Urothelium cell line (cell line): ENCODE measurements around the gene HSPA13.
"Not testable (repeated sequence)": the region's sequence is repeated elsewhere in the genome, so short reads cannot be mapped to it uniquely, and the experiment has no call there.

Experiments
- DNase-seq: peaks from one replicate; pipeline ENCODE4 v3.0.0; 2011; ENCODE audit warnings: low spot score, mixed read lengths
- FAIRE-seq: peaks from 2 replicates; lab custom pipeline; 2011; peaks lifted over from hg19 to GRCh38; lab: Jason Lieb, UNC

Gene HSPA13

GRCh38 chr21:14382835-14383595 lies at the start of gene HSPA13:
Gene HSPA13, minus strand, starts transcription at chr21:14383146. Its CDS starts 27 bp downstream, at chr21:14383119.
- DNase-seq (peak; percentile 94), FAIRE-seq (peak; percentile 30)

GRCh38 chr21:14418920-14419319 lies 36.0 kb upstream of the HSPA13 start:
- FAIRE-seq (no peak), DNase-seq (no peak)

- DNase-seq (no peak), FAIRE-seq (no peak)
Observed at GRCh38 chr21:14414932-14415508, 32.1 kb upstream of the HSPA13 start.

- FAIRE-seq: no peak
- no peak for DNase-seq
Observed at GRCh38 chr21:14405962-14406361, 23.0 kb upstream of the HSPA13 start.

- no peak for FAIRE-seq
- no peak for DNase-seq
Observed at GRCh38 chr21:14405225-14405624, 22.3 kb upstream of the HSPA13 start.

GRCh38 chr21:14403681-14404318 lies 20.9 kb upstream of the HSPA13 start:
- DNase-seq: peak; percentile 18
- no peak for FAIRE-seq

- FAIRE-seq (no peak), DNase-seq (no peak)
Observed at GRCh38 chr21:14401217-14401616, 18.3 kb upstream of the HSPA13 start.

- FAIRE-seq (no peak), DNase-seq (no peak)
Observed at GRCh38 chr21:14388282-14388681, 5.3 kb upstream of the HSPA13 start.

GRCh38 chr21:14384453-14384852 lies 1.5 kb upstream of the HSPA13 start:
- FAIRE-seq (no peak), DNase-seq (no peak)

GRCh38 chr21:14383596-14384180 lies 742 bp upstream of the HSPA13 start:
- FAIRE-seq: no peak
- DNase-seq: no peak

- FAIRE-seq: no peak
- no peak for DNase-seq
Observed at GRCh38 chr21:14382486-14382834, 486 bp downstream of the HSPA13 start.

- FAIRE-seq (no peak), DNase-seq (no peak)
Observed at GRCh38 chr21:14376854-14377253, 6.1 kb downstream of the HSPA13 start.

GRCh38 chr21:14366998-14367397 lies 15.9 kb downstream of the HSPA13 start:
- DNase-seq (no peak), FAIRE-seq (no peak)

- no peak for FAIRE-seq
- DNase-seq: no peak
Observed at GRCh38 chr21:14361958-14362357, 21.0 kb downstream of the HSPA13 start.

- no peak for DNase-seq
- FAIRE-seq: no peak
Observed at GRCh38 chr21:14358775-14359174, 24.2 kb downstream of the HSPA13 start.

- no peak for FAIRE-seq
- DNase-seq: no peak
Observed at GRCh38 chr21:14356746-14357145, 26.2 kb downstream of the HSPA13 start.

GRCh38 chr21:14354515-14354914 lies 28.4 kb downstream of the HSPA13 start:
- FAIRE-seq (no peak), DNase-seq (no peak)

GRCh38 chr21:14353726-14354125 lies 29.2 kb downstream of the HSPA13 start:
- FAIRE-seq (no peak), DNase-seq (no peak)

- DNase-seq: no peak
- FAIRE-seq: no peak
Observed at GRCh38 chr21:14353231-14353630, 29.7 kb downstream of the HSPA13 start.

GRCh38 chr21:14327346-14327745 lies 55.6 kb downstream of the HSPA13 start:
- DNase-seq: not testable (repeated sequence)

GRCh38 chr21:14325595-14325994 lies 57.4 kb downstream of the HSPA13 start:
- DNase-seq: no peak
- FAIRE-seq: no peak

More at GRCh38 chr21:14327346-14327745, 55.6 kb downstream of the HSPA13 start:
- not testable (repeated sequence) for FAIRE-seq
